Measurements from ENCODE around the gene CHRDL2. TPM values are rescaled to one million over a fixed set of nuclear protein-coding genes. Genes with fewer than 3 reads are reported as not detected.

CHRDL2 gene
- total and polyA plus RNA-seq, 2 of the 4 experiments (the other 2 are of a cell fraction): 0.80 TPM; not detected in 1

DNA sequence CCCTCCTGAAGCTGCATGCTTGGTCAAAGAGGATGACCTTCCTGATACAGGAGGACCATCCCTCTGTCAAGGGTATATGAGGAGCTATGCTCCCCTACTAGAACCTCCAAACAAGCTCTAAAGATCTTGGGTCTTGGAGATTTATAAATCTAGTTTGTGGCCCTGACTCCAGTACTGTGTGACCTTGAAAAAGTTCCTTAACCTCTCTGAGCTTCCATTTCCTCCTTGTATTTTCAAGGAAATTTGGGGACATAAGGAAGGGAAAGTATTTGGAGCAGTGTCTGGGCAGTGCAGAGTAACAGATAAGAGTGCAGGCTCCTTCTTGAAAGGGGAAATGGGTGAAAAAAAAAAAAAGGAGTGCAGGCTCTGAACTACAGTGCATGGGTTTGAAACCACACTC is 45.9 kb downstream of the CHRDL2 start:
- Histone ChIP-seq H2BK15ac (ENCODE audit: low read depth, low read length) (no peak overlapping the region), H2AK9ac (replicated peaks; ENCODE audit: low read depth, low read length, poor library complexity) (no peak overlapping the region), H3K9ac (ENCODE audit: low read depth, low read length) (no peak overlapping the region), H3K79me1 (ENCODE audit: low read depth in 1 of 2, low read length in 2 of 2) (no peaks in the 10 kb centered on the region), H3K27me3 (ENCODE audit: control insufficient read depth, insufficient read depth, low read length) (no peaks in the 10 kb centered on the region), H3K4me1 (ENCODE audit: control insufficient read depth, insufficient read depth, low read length) (peaks cover 27% of the 10 kb centered on the region), H3K56ac (ENCODE audit: extremely low read depth, insufficient read depth, low read length) (no peak overlapping the region), H2AFZ (replicated peaks; ENCODE audit: low read length, poor library complexity) (no peak overlapping the region), H3K23ac (ENCODE audit: low read depth, low read length) (no peak overlapping the region), H4K20me1 (ENCODE audit: insufficient read depth, low read length) (no peaks in the 10 kb centered on the region), H2BK20ac (ENCODE audit: low read depth, low read length) (0 out of 2 replicates have a peak overlapping the region, but pooled peaks have one; percentile 46), H3K9me1 (ENCODE audit: insufficient read depth, low read length) (peaks cover 15% of the 10 kb centered on the region), H2AK5ac (ENCODE audit: low read depth, low read length) (peak overlapping the region; percentile 44), H3K18ac (ENCODE audit: low read depth, low read length) (no peak overlapping the region), H4K8ac (ENCODE audit: low read depth in 2 of 2, low read length in 2 of 2) (no peak overlapping the region), H2BK5ac (ENCODE audit: low read depth, low read length, poor library complexity, severe bottlenecking) (no peak overlapping the region), H3K4me3 (ENCODE audit: insufficient read depth, low read depth, low read length) (no peak overlapping the region), H3K9me3 (ENCODE audit: control insufficient read depth, insufficient read depth, low read length) (peaks cover 3% of the 10 kb centered on the region; the same call in 1 of the 2 replicates), H2BK120ac (ENCODE audit: low read depth, low read length) (no peak overlapping the region), H3K4ac (ENCODE audit: low read depth, low read length) (no peak overlapping the region), H3K27ac (ENCODE audit: insufficient read depth, low read length) (no peak overlapping the region), H4K5ac (ENCODE audit: low read depth, low read length) (no peak overlapping the region), H3K4me2 (ENCODE audit: low read depth, low read length) (no peak overlapping the region), H3K14ac (replicated peaks; ENCODE audit: low read depth, low read length) (no peak overlapping the region), H3K36me3 (ENCODE audit: control insufficient read depth, insufficient read depth, low read length) (no peaks in the 10 kb centered on the region), H4K91ac (ENCODE audit: insufficient read depth, low read depth, low read length) (no peak overlapping the region)
- ATAC-seq (ENCODE audit: low read depth) (no peak), DNase-seq (no peak)
- POLR2A ChIA-PET (ENCODE audit: unreplicated experiment): no interaction called here
- in situ Hi-C loops (cut with MboI; ENCODE audit: low sequenced_read_pairs) (no loop called here), intact Hi-C loops (cut with micrococcal nuclease) (no loop called here), dilution Hi-C loops (cut with HindIII; ENCODE audit: low sequenced_read_pairs, unreplicated experiment) (no loop called here)
- BruUV-seq (replicated peaks): no TSS peak
- no peak for TF ChIP-seq POLR2A (IDR thresholded peaks at IDR 0.05; ENCODE audit: low read depth, low read length)
- no peak for TF ChIP-seq MAFK (IDR thresholded peaks at IDR 0.05; ENCODE audit: low read depth, low read length)
- TF ChIP-seq, protein P1, sequence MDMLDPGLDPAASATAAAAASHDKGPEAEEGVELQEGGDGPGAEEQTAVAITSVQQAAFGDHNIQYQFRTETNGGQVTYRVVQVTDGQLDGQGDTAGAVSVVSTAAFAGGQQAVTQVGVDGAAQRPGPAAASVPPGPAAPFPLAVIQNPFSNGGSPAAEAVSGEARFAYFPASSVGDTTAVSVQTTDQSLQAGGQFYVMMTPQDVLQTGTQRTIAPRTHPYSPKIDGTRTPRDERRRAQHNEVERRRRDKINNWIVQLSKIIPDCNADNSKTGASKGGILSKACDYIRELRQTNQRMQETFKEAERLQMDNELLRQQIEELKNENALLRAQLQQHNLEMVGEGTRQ (IDR thresholded peaks at IDR 0.05; ENCODE audit: low read depth, low read length): no peak
- no peak for TF ChIP-seq RFX5 (IDR thresholded peaks at IDR 0.05; ENCODE audit: low read depth, low read length)
- TF ChIP-seq RAD21 (IDR thresholded peaks at IDR 0.05; ENCODE audit: low read length): no peak
- TF ChIP-seq SMC3 (IDR thresholded peaks at IDR 0.05; ENCODE audit: low read depth, low read length): no peak
- no peak for TF ChIP-seq NFE2L2 (IDR thresholded peaks at IDR 0.05; ENCODE audit: low read depth, low read length)
- no peak for TF ChIP-seq MXI1 (IDR thresholded peaks at IDR 0.05; ENCODE audit: borderline replicate concordance, low read depth, low read length)
- TF ChIP-seq BHLHE40 (IDR thresholded peaks at IDR 0.05; ENCODE audit: low read depth, low read length): no peak
- TF ChIP-seq, protein P2, sequence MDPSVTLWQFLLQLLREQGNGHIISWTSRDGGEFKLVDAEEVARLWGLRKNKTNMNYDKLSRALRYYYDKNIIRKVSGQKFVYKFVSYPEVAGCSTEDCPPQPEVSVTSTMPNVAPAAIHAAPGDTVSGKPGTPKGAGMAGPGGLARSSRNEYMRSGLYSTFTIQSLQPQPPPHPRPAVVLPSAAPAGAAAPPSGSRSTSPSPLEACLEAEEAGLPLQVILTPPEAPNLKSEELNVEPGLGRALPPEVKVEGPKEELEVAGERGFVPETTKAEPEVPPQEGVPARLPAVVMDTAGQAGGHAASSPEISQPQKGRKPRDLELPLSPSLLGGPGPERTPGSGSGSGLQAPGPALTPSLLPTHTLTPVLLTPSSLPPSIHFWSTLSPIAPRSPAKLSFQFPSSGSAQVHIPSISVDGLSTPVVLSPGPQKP (IDR thresholded peaks at IDR 0.05; ENCODE audit: borderline replicate concordance, low read depth, low read length): no peak
- TF ChIP-seq MAZ (IDR thresholded peaks at IDR 0.05; ENCODE audit: borderline replicate concordance, low read depth, low read length): no peak
- TF ChIP-seq CEBPB (IDR thresholded peaks at IDR 0.05; ENCODE audit: low read depth, low read length): no peak
- TF ChIP-seq RCOR1 (IDR thresholded peaks at IDR 0.05; ENCODE audit: insufficient replicate concordance, low read length): no peak
- TF ChIP-seq, protein P3, sequence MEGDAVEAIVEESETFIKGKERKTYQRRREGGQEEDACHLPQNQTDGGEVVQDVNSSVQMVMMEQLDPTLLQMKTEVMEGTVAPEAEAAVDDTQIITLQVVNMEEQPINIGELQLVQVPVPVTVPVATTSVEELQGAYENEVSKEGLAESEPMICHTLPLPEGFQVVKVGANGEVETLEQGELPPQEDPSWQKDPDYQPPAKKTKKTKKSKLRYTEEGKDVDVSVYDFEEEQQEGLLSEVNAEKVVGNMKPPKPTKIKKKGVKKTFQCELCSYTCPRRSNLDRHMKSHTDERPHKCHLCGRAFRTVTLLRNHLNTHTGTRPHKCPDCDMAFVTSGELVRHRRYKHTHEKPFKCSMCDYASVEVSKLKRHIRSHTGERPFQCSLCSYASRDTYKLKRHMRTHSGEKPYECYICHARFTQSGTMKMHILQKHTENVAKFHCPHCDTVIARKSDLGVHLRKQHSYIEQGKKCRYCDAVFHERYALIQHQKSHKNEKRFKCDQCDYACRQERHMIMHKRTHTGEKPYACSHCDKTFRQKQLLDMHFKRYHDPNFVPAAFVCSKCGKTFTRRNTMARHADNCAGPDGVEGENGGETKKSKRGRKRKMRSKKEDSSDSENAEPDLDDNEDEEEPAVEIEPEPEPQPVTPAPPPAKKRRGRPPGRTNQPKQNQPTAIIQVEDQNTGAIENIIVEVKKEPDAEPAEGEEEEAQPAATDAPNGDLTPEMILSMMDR (conservative IDR thresholded peaks at IDR 0.05; ENCODE audit: low read depth, low read length): no peak
- TF ChIP-seq CHD1 (IDR thresholded peaks at IDR 0.05; ENCODE audit: low read depth, low read length): no peak
- TF ChIP-seq FOS (IDR thresholded peaks at IDR 0.05; ENCODE audit: low read depth, low read length): no peak
- CTCF ChIA-PET: interaction anchor here (2.4 kb wide), 1 partner anchor 17 kb away, joined by 9 read pairs; no protein-coding TSS in a partner anchor
